Measurements from ENCODE around the gene AFAP1.

AFAP1 gene

DNA sequence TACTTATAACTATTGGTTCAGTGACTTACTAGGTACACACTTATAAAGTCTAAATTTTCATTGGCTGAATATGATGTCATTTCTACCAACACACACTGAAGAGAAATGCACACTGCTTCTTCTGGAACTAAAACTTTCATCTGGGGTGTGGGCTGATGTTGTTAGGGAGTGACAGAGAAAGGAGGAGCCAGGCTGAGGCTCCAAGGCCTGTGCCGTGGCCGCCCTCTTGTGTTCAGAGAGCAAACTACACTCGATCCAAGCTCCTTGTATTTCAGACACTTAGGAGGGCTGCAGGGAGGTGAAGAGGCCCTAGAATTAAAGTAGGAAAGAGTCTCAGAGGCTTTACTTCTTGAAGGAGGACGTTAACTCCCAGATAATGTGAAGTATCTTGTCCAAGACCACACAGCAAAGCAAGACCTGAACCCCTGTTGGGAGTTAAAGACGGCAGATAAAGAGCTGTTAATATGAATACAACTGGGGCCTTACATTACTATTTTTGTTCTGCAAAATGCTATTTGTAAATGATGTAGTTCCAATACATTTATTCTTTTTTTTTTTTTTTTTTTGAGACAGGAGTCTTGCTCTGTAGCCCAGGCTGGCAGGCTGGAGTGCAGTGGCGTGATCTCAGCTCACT is 137.5 kb downstream of the AFAP1 start:
- TF ChIP-seq SIN3A (IDR thresholded peaks at IDR 0.05; ENCODE audit: borderline replicate concordance, insufficient read depth, low read length) (no peak), TAF1 (IDR thresholded peaks at IDR 0.05; ENCODE audit: borderline replicate concordance, insufficient read depth, low read length) (no peak), FOXP2 (optimal IDR thresholded peaks at IDR 0.05; ENCODE audit: borderline replicate concordance, extremely low read depth, extremely low read length, insufficient read depth) (no peak), REST (IDR thresholded peaks at IDR 0.05; ENCODE audit: insufficient read depth in 1 of 2, low read depth in 2 of 2, low read length in 2 of 2) (no peak), POLR2AphosphoS5 (IDR thresholded peaks at IDR 0.05; ENCODE audit: low read depth, low read length) (no peak)

DNA sequence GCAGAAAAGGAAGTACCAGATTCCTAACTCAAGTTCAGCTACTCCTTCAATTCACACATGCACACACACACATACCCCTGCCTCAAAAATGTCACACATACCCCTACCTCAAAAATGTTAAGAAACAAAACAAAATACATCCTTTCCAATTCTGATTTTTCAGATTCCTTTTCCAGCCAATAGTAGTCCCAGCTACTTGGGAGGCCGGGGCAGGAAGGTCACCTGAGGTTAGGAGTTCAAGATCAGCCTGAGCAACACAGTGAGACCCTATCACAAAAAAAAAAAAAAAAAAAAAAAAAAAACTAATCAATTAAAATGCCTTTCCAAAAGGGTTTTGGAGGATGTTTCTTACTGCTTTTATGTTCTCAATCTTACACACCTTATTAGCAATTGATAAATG is 138.0 kb downstream of the AFAP1 start:
- no peak for TF ChIP-seq TAF1 (IDR thresholded peaks at IDR 0.05; ENCODE audit: borderline replicate concordance, insufficient read depth, low read length)
- no peak for TF ChIP-seq FOXP2 (optimal IDR thresholded peaks at IDR 0.05; ENCODE audit: borderline replicate concordance, extremely low read depth, extremely low read length, insufficient read depth)
- no peak for TF ChIP-seq POLR2AphosphoS5 (IDR thresholded peaks at IDR 0.05; ENCODE audit: low read depth, low read length)
- TF ChIP-seq REST (IDR thresholded peaks at IDR 0.05; ENCODE audit: insufficient read depth in 1 of 2, low read depth in 2 of 2, low read length in 2 of 2): no peak
- TF ChIP-seq SIN3A (IDR thresholded peaks at IDR 0.05; ENCODE audit: borderline replicate concordance, insufficient read depth, low read length): no peak

GRCh38 chr4:7801001-7801400 is 138.7 kb downstream of the AFAP1 start:
- TF ChIP-seq REST (IDR thresholded peaks at IDR 0.05; ENCODE audit: insufficient read depth in 1 of 2, low read depth in 2 of 2, low read length in 2 of 2): no peak
- TF ChIP-seq POLR2AphosphoS5 (IDR thresholded peaks at IDR 0.05; ENCODE audit: low read depth, low read length): no peak
- TF ChIP-seq TAF1 (IDR thresholded peaks at IDR 0.05; ENCODE audit: borderline replicate concordance, insufficient read depth, low read length): no peak
- TF ChIP-seq FOXP2 (optimal IDR thresholded peaks at IDR 0.05; ENCODE audit: borderline replicate concordance, extremely low read depth, extremely low read length, insufficient read depth): no peak
- TF ChIP-seq SIN3A (IDR thresholded peaks at IDR 0.05; ENCODE audit: borderline replicate concordance, insufficient read depth, low read length): no peak

DNA sequence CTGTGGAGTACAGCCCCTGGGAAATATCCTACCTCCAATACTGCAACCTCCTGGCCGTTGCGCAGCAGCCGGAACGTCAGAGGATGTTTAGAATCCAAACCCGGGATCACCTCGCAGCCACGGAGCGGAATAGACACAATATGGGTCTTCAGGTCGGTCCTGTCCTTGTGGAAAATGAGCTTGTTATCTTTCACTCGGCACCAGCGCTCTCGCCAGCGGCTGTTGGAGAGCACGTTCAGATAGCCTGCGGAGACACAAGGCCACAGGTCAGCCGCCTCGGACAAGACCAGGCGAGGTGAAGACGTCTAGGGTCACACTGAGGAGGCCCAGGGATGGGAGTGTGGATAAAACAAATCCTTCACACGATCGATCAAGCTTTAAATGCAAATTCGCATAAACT is 139.3 kb downstream of the AFAP1 start:
- TF ChIP-seq FOXP2 (optimal IDR thresholded peaks at IDR 0.05; ENCODE audit: borderline replicate concordance, extremely low read depth, extremely low read length, insufficient read depth): no peak
- TF ChIP-seq POLR2AphosphoS5 (IDR thresholded peaks at IDR 0.05; ENCODE audit: low read depth, low read length): no peak
- TF ChIP-seq SIN3A (IDR thresholded peaks at IDR 0.05; ENCODE audit: borderline replicate concordance, insufficient read depth, low read length): no peak
- no peak for TF ChIP-seq REST (IDR thresholded peaks at IDR 0.05; ENCODE audit: insufficient read depth in 1 of 2, low read depth in 2 of 2, low read length in 2 of 2)
- TF ChIP-seq TAF1 (IDR thresholded peaks at IDR 0.05; ENCODE audit: borderline replicate concordance, insufficient read depth, low read length): no peak

Measured in PFSK-1 (cell line).